AG04450 (cell line): ENCODE results near the gene MEF2C. TPM values are rescaled to one million over a fixed set of nuclear protein-coding genes. Genes with fewer than 3 reads are reported as not detected.

Source experiments
- CTCF ChIA-PET: fragments of 300-600, 350-600 bp; formaldehyde crosslinking; extraction: SDS; loops from one replicate; lab custom pipeline; 2022; ENCODE audit warnings: antibody characterized with exemption, inconsistent platforms; lab: Charles Lee
- POLR2A ChIA-PET: fragments of 350-600 bp; formaldehyde crosslinking; extraction: SDS; loops from one replicate; lab custom pipeline; 2021; ENCODE audit warnings: antibody characterized with exemption, inconsistent platforms; lab: Yijun Ruan, JAX
- DNase-seq: peaks from one replicate; pipeline ENCODE4 v3.0.0-alpha.2; 2011; ENCODE audit warnings: low read depth, low spot score
- H3K27ac ChIP-seq: one replicate; pipeline ENCODE4 v1.5.1; 2012; ENCODE audit warnings: low read depth, low read length, control low read depth
- H3K27me3 ChIP-seq: one replicate; pipeline ENCODE4 v1.6.0; 2012; ENCODE audit warnings: low read length; ENCODE audit not compliant: control insufficient read depth, insufficient read depth
- H3K4me3 ChIP-seq: 2 replicates; pipeline ENCODE4 v1.5.1; 2011; ENCODE audit warnings: mild to moderate bottlenecking, low read depth, low read length, control low read depth
- H3K9me3 ChIP-seq: 2 replicates; pipeline ENCODE4 v1.5.1; 2012; ENCODE audit warnings: low read length; ENCODE audit not compliant: control insufficient read depth, insufficient read depth
- polyA plus RNA-seq: library from polyadenylated mRNA; depleted of rRNA; stranded (reverse); fragments of >200 nt; gene quantifications from 2 replicates; pipeline ENCODE4 v1.2.3, GENCODE V29; 2011
- TF ChIP-seq, protein P1 (sequence below): IDR thresholded peaks from 2 replicates; pipeline ENCODE4 v1.5.1; 2011; ENCODE audit warnings: low read depth, low read length, control low read depth, inconsistent platforms

Gene MEF2C
- polyA plus RNA-seq, 1 experiment = 3.9 TPM

DNA sequence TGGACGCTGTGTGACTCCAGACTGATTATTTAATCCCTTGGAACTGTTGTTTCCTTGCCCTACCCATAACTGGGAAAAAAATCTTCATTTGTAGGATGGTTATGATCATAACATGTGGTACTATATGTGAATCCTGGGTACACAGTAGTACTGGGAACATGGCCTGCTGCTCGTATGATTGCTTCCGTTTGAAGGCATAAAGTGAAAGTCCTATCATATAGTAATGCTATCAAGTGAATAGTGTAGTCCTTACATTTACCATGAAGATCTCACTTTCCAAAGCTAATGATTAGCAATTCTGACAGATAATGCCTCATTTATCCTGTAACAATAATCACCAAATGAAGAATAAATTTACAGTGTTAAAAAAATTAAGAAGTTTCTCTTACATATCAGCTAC, 53.2 kb downstream of the MEF2C start:
- Histone ChIP-seq H3K4me3 (no peak overlapping the region), H3K27ac (no peak overlapping the region), H3K9me3 (no peaks in the 10 kb centered on the region), H3K27me3 (no peaks in the 10 kb centered on the region)
- TF ChIP-seq, protein P1, sequence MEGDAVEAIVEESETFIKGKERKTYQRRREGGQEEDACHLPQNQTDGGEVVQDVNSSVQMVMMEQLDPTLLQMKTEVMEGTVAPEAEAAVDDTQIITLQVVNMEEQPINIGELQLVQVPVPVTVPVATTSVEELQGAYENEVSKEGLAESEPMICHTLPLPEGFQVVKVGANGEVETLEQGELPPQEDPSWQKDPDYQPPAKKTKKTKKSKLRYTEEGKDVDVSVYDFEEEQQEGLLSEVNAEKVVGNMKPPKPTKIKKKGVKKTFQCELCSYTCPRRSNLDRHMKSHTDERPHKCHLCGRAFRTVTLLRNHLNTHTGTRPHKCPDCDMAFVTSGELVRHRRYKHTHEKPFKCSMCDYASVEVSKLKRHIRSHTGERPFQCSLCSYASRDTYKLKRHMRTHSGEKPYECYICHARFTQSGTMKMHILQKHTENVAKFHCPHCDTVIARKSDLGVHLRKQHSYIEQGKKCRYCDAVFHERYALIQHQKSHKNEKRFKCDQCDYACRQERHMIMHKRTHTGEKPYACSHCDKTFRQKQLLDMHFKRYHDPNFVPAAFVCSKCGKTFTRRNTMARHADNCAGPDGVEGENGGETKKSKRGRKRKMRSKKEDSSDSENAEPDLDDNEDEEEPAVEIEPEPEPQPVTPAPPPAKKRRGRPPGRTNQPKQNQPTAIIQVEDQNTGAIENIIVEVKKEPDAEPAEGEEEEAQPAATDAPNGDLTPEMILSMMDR = no peak
- ChIA-PET CTCF (interaction anchor here (0.6 to 2.3 kb wide), 3 partner anchors 10 to 101 kb away, joined by 3 to 11 read pairs (median 3); no protein-coding TSS in a partner anchor), POLR2A (no interaction called here)
- no peak for DNase-seq

DNA sequence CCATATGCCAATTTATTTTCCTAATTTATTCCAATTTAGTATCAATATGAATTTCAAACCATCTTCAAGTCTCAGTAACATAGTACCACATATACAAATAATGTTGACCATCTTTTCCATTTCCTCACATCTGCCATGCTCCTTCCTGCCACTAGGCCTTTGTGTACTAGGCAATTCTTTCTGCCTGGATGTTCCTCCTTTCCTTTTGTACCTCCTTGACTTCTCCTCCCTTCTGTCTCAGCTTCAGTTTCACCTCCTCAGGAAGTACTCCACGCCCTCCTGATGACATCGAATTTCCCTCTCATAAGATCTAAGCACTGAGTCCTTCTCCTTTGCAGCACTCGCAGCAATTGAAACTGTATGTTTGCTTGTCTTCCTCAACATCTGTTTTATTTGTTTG, 53.9 kb downstream of the MEF2C start:
- TF ChIP-seq, protein P1 = peak; percentile 26
- H3K27me3 ChIP-seq = no peaks in the 10 kb centered on the region
- POLR2A ChIA-PET = no interaction called here
- H3K4me3 ChIP-seq = no peak overlapping the region
- H3K27ac ChIP-seq = no peak overlapping the region
- CTCF ChIA-PET = interaction anchor here (2.3 kb wide), 1 partner anchor 100 kb away, joined by 11 read pairs; no protein-coding TSS in a partner anchor
- H3K9me3 ChIP-seq = no peaks in the 10 kb centered on the region
- DNase-seq = no peak

DNA sequence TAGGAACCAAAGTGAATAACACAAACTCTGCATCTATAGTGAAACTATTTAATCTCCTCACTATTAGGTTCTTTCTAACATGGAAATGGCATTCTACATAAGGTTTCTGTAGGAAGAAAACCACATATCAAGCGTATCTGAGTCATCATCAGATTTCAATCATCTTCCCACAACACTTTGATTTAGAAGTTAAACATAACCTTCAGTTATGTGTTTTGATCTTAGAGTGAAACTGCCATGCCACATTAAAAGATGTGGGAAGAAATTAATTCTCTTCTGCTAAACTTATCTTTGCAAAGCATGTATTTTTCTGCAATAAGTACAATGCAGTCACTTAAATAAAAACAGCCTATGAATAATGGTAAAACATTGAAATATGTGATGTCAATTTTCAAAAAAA, 55.0 kb downstream of the MEF2C start:
- no peak for DNase-seq
- Histone ChIP-seq H3K27me3 (no peaks in the 10 kb centered on the region), H3K4me3 (no peak overlapping the region), H3K9me3 (no peaks in the 10 kb centered on the region), H3K27ac (no peak overlapping the region)
- POLR2A ChIA-PET = no interaction called here
- TF ChIP-seq, protein P1 = no peak
- CTCF ChIA-PET = interaction anchor here (2.3 kb wide), 1 partner anchor 99 kb away, joined by 11 read pairs; no protein-coding TSS in a partner anchor

- ChIA-PET CTCF (interaction anchor here (0.6 kb wide), 1 partner anchor 215 kb away, joined by 3 read pairs; no protein-coding TSS in a partner anchor), POLR2A (no interaction called here)
- DNase-seq = peak; percentile 55
- H3K9me3 ChIP-seq = no peaks in the 10 kb centered on the region
- TF ChIP-seq, protein P1 = no peak
- H3K4me3 ChIP-seq = no peak overlapping the region
- H3K27ac ChIP-seq = peak overlapping the region; percentile 68
- H3K27me3 ChIP-seq = no peaks in the 10 kb centered on the region
Measured at GRCh38 chr5:88826646-88827585, 56.1 kb downstream of the MEF2C start.
